Midbrain (tissue), 1 donor: ENCODE results near the gene WDR36.

Experiments
- DNase-seq: peaks from one replicate; lab custom pipeline; 2025; lab: John Stamatoyannopoulos, UW

The WDR36 gene

DNA sequence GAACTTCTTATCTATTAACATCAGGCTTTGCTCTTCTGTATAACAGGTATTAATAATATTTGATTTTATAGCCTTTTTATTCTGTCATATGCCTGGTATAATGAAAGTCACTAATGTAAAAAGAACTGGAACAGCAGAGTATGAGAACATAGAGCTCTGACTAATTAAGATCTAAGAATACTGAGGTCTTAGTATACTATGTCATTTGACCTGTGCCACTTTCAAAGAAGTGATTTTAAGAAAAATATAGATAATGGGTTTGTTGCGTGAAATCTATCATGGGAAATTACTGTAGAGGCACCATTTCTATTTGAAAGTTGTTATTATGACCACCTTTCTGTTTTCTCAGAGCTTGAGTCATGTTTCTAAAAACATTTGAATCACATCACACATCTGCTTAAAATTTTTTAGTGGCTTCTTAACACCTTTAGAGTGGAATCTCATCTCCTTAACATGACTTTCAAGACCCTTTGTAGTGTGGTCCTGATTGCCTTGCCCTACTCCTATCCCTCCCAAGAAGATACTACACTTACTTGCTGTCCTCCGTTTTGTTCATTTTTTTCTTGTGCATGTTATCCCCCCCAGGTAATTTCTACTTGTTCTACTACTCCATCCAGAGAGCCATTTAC, 14.3 kb downstream of the WDR36 start:
- DNase-seq, result no peak

DNA sequence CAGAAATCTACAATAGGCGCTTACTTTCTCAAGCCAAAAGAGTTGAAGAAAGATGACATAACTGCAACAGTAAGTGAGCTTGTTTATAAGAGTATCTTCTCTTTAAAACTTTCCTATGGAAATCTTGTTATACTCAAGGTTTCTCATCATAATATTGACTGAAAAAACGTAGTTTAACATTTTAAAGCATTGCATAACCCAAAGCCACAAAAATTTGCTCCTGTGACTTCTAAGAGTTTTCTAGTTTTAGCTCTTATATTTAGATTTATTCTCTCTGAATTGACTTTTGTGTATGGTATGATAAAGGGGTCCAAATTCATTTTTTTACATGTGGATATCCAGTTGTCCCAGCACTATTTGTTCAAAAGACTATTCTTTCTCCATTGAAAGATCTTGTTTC, 15.2 kb downstream of the WDR36 start:
- no peak for DNase-seq

DNA sequence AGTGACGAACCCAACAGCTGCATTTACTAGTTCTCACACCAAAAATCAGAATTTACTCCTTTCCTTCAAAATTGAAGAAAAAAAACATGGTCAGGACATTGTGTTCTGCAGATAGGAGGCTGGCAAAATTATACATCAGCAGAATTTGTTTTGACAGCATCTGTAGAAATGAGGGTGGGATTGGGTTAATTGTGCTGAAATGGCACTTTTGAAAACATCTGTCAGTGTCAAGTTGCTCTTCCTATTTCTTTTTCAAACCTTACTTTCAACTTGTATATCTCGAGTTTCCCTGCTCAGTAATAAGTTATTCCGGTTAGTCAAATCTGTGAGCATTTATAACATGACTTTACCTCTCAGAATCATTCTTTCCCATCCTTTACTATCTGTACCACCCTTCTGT, 19.8 kb downstream of the WDR36 start:
- no peak for DNase-seq

DNA sequence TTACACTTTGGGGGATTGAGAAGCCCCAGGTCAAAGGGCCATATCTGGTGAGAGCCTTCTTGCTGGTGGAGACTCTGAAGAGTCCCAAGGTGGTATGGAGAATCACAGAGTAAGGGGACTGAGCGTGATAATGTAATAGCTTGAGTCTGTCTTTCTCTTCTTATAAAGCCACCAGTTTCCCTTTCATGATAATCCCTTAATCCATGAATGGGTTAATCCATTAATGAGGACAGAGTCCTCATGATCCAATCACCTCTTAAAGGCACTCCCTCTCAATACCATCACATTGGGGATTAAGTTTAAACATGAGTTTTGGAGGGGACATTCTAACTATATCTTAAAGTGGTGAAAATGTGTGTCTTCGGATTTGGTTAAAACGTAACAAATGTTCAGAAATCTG, 21.5 kb downstream of the WDR36 start:
- no peak for DNase-seq

DNA sequence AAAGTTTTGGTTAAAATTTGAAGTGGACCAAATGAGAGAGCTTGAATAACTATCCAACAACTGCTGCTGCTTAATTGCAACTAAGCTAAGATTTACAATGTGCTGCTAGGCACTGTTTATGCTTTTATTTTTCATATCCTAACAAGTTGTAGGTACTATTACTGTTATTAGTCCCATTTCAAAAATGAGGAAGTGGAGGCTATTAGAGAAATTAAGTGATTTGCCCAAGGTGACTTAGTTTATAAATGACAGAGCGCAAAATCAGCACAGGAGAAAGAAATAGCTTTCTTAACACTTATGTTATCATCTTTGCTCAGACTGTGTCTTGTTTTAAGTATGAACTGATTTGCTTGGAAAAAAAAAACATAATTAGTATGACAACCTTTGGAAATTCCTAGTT, 23.1 kb downstream of the WDR36 start:
- DNase-seq, result no peak

DNA sequence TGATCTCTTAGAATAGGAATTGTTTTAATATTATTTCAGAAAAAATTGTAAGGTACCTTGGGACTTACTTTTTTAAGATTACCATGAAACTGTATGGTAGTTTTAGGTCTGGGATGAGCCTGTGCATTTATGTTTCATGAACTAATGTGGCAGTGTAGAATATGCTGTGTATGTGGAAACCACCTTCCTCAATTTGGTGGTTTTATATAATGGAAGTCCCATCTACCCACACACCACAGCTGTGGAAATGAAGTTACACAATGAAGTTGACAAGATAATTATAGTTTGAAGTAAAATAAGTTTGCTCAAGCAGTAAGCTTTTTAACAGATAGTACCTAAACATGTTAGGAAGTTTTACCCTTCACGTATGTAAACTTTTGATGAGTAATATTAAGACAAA, 24.4 kb downstream of the WDR36 start:
- no peak for DNase-seq

DNA sequence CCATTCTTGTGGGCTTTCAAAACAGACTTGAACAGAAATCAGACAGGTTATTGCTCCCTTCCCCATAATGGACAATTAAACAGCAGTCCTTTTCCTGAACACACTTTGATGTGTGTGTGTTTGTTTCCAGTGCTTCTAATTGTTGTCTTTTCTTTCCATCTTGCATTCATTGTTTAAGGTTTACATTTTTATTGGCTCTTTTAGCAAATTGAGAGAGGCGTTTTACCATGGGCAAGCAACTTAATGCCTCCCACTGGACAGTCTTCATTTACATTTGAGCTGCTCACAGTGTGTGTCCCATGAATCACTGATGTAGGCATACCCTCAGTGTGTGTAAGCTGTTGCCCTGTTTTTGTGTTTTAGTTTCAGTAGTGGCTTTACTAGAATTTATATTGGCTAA, 25.0 kb downstream of the WDR36 start:
- DNase-seq, result no peak

DNA sequence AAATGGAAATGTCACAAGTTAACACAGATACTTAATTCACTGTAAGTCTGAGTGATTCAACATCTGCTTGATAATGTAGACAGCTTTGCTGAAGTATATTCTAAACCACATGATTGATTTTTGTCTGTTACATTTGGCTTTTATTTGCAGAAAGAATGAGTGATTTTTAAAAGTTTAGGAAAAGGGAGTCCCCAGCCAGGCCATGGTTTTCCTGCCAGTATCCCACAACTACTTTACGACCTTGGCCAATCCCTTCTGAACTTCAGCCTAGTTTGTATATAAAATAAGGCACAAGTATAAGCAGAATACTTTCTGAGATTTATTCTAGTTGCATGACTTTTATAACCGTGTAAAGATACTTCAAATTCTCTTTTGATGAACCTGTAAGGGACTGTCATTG, 27.1 kb downstream of the WDR36 start:
- no peak for DNase-seq

DNA sequence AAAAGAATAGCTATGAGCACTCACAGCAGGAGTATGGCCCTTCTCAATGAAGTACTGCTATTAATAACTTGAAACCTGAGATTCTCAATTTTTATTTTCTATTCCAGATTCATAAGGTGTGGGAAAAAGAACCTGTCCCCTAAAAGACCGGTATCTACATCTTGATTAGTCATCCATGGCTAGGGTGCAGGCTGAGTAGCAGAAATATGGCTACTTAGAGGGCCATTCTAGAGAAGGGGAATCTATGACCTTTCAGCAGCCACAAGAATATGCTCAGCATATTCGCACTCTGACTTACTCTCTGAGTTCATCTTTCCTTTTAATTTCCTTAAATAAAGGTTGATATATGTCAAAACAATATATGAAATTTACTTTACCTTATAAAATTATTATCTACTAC, 27.7 kb downstream of the WDR36 start:
- DNase-seq, result no peak

DNA sequence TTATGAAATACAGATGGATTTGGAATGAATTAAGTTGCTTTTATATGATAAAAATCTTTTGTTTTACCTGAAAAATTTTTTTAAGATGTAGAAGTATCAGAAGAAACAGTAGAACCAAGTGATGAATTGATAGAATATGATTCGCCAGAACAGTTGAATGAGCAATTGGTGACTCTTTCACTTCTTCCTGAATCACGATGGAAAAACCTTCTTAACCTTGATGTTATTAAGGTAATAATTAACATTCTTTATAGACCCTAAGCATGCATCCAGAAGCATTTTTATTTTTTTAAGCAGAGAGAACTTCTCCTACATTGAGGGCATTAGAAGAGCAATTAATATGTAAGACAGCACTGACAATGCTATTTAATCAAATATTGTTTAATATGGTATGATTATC, 28.8 kb downstream of the WDR36 start:
- no peak for DNase-seq

DNA sequence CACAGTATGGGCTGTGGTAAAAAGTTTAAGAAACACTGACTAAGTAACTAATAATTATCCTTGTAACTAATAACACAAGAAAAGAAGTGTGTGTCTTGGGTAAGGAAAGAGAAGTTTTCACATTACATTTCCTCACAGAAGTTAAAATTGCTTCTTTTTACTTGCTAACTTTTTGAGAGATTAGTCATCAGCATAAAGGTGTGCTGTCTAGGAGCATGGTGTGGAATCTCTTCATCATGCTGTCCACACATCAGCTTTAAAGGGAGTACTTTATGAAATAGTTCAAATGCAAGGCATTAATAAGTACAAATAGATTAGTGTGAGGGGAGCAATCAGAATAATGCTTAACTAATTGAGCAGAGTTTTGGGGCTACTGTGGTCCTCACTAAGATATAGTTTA, 29.8 kb downstream of the WDR36 start:
- DNase-seq, result no peak

DNA sequence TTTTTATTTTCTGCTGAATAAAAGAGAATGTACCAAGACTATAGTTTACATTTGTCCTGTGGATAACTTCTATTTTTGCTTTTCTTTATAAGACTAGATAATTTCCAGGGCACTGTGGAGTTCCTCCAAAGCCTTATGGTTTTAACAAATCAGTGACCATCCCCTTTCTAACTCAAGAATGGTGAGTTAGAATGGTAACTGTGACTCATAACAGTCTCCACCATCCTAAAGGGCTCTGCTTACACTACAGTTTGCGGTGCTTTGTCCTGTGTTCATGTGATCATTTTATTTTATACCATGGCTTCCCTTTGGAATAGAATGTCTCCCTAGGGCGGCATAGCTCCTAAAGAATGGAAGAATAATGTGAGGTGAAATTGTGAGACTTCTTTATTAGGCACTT, 30.2 kb downstream of the WDR36 start:
- no peak for DNase-seq

DNA sequence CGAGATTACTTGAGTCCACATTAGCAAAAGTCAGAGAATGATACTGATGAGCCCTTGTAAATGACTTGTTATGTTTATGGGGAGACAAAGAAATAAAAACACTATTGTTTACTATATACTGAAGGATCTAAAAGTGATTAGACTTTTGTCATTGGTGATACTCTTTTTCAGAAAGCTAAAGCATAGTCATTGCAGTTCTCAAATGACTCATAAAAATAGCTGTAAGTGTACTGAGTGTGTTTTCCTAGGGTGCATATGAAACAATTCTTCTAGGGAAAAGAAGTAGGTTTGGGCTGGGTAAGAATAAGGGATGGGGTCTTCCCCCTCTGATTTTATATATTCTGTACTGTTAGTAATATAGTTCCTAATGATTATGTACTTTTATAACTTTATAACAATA, 32.6 kb downstream of the WDR36 start:
- DNase-seq, result no peak

DNA sequence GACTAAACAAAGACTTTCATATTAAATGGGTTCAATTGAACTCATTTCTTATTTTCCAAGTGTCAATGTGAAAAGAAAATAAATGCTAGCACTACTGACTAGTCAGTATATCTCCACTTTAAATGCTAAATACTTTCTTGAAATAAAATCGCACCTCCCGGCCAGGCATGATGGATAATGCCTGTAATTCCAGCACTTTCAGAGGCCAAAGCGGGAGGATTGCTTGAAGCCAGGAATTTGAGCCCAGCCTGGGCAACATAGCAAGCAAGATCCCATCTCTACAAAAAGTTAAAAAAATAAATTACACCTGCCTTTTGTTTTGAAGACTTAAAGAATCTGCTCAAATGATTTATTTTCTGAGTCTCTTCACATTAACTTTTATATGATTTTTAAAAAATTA, 34.7 kb downstream of the WDR36 start:
- no peak for DNase-seq

DNA sequence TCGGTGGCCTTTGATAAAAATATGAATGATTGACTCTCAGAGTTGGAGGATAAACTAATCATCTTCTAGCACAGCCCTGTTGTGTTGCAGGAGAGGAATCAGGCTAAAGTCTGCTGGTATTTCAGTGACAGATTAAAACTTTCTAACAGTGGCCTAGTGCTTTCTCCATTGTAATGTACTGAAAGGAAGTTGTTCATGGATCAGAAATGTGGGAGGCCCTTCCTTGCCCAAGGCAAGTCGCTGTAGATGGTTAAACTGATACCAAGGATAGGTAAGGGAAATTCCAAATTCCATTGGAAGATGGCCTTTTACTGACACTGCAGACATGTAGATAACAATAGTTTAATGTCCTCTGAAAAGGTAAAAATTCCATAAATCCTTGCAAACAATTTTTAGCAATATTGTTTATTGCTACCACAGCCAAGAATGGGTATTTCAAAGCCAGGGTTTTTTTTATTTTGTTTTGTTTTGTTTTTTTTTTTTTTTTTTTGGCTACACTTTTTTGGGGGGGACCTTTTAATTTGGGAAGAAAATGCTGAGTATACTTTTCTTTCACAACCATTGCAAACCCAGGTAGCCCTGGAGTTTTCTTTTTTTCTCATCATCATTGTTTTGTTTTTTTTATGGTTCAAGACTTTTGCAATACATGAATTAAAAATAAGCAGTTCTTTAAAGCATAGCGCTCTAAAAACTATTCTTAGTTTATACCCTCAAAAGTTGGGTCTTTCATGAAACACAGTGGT, 35.5 kb downstream of the WDR36 start:
- no peak for DNase-seq

DNA sequence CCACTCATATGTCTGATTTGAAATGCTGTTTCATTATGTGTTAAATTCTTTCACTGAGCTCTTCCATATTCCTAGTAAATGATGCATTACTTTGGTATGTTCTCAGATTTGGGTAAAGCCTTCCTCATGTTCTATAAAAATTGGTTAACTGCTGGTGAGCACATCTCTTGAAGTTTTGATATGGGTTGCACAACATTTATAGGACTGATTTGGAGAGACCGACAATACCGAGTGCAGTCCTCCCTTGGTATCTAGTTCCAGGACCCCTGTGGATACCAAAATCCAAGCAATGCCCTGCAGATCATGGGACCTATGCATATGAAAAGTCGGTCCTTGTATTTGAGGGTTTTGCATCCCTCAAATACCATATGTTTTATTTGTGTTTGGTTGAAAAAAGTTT, 37.8 kb downstream of the WDR36 start:
- no peak for DNase-seq

DNA sequence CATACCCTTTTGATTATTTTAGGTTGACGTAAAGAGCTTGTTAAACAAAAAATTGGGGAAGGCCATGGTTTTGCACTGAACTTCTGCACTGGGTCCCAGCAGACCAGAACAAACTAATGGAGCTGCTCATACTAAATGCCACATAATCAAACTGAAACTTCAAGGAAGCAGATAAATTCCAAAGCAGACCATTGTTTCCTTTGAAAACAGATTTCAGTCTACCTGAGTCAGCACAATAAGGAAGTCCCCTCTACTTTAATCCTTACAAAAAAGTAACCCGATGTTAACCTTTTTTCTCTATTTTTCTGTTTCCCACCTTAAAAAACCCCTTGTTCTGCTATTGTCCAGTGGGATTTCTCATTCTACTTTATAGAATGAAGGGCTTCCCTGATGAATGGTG, 39.2 kb downstream of the WDR36 start:
- no peak for DNase-seq

DNA sequence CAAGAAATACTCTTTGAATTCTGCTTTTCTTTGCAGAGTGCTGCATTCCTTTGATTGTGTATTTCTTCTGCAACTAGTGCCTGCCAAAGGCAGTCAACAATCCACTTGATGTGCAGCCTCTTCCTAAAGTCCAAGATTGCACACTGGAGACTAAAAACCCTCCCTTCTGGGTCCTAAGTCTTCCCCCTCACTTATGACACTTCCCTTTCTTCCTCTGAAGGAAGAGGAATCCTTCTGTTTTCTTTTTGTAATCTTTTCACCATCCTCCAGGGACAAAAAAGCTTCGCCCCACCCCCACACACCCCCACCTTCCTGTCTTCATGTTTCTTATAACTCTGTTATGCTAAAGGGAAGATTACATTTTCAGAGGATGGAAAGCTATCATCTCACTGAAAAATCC, 39.9 kb downstream of the WDR36 start:
- no peak for DNase-seq

DNA sequence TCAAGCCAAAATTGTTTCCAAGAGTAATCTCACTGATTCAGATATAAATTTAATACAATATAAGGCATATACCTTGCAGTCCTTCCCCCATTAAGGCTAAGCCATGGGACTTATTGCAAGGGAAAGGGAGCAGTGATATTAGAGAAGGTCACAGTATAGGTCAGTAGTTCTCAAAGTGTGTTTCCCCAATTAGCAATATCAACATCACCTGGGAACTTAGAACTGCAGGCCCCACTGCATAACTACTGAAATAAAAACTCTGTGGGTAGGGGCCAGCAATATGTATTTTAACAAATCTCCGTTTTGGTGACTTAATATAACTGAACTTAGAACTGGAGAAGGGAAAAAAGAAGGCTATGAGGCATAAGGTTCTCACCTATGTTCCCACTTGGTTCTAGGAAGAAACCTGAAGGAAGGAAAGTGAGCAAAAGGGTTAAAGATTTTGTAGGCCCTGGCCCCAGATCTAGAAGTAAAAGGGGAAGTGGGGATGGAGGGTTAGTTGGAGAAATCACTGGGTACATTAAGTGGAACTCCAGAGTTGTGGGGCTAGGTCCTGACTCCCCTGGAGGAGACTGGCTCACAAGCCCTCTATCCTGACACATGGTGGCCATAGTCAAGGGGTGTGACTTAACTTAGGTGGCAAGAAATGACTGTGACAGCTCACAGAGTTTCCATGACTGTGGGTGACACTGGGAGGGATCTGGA, 40.7 kb downstream of the WDR36 start:
- DNase-seq, result no peak

DNA sequence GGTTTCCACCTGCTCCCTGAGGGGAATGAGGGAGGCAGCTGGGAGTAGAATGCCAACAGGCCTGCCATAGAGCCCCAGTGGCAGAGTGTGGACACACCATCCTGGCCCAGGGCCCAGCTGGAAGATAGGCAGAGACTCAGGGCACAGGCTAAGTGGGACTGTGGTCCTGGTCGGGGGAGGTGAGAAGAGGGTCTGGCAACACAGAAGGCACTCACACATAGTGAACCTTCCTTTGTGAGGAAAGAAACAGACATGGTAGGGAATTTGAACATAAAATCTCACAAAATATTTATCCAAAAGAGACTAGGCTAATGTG, 41.2 kb downstream of the WDR36 start:
- DNase-seq, result no peak

DNA sequence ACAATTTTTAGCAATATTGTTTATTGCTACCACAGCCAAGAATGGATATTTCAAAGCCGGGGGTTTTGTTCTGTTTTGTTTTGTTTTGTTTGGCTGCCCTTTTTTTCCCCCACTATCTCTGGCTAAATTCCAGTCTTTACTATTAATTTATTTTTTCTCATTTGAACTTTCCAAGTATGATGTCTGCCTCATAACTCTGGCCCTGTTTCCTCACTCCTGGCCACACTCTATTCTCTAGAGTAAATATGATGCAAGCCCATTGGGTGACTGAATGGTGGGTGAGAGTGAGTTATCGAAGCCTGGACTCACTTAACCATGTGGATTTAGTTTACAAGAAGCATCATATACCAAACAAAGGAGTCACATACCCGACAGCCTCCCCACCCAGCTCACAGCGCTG, 41.9 kb downstream of the WDR36 start:
- no peak for DNase-seq

DNA sequence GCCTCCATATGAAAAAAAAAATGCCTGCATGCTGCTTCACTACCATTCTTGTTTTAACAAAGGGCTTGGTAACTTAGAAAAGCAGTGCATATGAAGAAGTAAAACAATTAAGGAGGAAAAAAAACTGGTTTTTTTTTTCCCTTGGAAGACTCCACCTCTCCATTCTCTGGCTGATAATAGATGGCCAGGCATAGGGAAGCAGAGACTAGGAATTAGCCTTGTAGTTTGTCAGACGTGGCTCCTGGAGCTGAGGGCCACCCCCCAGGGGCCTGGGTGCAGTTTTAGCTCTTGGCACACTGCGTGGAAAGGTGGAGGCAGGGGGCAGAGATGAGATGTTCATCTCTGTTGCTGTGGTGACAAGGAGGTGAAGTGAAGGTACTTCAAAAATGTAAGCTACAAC, 42.7 kb downstream of the WDR36 start:
- DNase-seq, result no peak

DNA sequence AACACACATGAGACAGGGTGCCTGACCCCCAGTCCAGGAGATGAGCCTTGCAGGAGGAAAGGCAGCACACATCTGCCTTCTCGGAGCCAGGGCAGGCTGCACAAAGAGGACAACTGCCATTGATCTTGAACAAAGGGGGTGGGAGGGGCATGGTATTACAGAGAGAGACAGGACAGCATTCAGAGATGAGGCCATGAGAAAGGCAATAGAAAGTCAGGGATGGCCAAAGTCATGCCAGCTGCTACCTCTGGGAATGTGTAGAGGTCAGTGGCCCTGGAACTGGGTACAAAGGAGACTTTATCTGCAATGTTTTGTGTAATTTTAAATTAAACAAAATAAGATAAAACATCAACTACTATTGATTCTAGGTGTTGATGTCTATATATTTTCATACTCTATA, 43.2 kb downstream of the WDR36 start:
- no peak for DNase-seq

DNA sequence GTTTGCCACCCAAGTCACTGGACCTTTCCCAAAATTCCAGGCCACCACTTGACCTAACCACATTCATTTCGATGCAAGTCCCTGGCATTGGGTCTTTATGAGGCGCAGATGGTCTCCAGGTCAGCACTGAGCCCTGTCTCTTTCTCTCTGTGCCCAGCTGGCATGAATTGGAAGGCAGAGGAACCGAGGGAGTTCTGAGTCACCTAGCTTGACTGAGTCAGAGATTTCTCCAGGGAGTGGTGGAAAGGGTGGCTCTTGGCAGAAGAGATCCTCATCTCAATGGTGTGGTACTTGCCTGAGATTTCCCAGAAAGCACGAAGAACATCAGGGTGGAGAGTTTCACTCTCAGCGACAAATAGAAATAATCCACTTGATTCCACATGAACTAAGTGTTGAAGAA, 43.8 kb downstream of the WDR36 start:
- DNase-seq, result no peak
